Activated naive CD8-positive, alpha-beta T cell treated with anti-CD3 and anti-CD28 coated beads, Interleukin-2, amount 50 U/mL, for 16 hours (primary cell): ENCODE measurements around the gene BORCS5.
"Not testable (repeated sequence)": the region's sequence is repeated elsewhere in the genome, so short reads cannot be mapped to it uniquely, and the experiment has no call there.

Experiments
- DNase-seq: peaks from one replicate; pipeline ENCODE4 v3.0.0-alpha.2; 2020; ENCODE audit warnings: low read depth, low spot score

Gene BORCS5

DNA sequence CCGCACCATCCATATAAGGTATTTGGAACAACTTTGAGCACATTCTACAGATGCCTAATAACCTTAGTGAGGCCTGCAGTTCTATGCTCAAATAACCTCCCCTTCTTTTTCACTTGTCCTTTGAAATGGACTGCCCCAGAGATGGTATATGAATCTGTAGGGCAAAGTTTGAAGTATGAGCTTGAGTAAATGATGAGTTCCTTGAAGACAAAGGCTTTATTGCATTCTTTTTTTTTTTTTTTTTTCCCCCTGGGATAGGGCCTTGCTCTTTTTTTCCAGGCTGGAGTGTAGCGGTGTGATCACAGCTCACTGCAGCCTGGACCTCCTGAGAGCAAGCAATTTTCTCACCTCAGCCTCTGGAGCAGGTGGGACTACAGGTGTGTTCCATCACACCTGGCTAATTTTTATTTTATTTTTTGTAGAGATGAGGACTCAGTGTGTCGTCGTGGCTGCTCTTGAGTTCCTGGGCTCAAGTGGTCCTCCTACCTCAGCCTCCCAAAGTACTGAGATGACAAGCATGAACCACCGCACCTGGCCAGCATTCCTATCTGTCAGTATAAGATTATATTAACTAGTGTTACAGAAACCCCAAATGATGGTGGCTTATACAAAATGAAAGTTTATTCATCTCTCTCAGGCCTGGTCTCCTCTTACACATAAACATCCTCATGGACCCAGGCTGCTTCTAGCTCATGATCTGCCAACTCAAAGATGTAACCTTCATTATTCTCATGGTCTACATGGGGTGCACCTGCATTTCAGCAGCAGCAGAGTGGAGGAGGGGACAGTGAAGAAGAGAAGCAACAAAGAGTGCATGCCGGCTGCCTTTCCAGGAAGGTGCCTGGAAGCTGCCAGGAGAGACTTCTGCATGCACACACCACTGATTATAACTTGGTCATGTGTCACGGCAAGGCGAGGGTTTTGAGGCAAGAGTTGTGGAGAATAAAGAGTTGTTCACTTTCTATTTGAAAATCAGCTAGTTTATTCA, 104.4 kb downstream of the BORCS5 start:
- no peak for DNase-seq

DNA sequence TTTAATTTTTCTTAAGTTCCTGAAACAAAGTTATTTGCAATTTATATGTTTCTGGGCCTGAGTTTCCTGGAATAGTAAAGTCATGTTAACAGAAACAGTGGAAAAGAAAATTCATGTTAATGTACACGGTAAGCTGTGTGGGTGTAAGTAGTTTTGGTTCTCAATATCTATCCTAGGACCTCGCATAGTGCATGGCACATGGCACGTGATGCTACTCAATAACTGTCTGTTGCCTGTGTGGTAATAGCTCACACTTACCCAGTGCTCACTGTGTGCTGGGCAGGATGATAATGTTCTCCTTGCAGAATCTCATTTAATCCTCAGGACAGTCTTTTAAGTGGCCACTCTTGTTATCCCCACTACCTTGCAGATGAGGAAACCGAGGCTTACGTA, 105.0 kb downstream of the BORCS5 start:
- no peak for DNase-seq

DNA sequence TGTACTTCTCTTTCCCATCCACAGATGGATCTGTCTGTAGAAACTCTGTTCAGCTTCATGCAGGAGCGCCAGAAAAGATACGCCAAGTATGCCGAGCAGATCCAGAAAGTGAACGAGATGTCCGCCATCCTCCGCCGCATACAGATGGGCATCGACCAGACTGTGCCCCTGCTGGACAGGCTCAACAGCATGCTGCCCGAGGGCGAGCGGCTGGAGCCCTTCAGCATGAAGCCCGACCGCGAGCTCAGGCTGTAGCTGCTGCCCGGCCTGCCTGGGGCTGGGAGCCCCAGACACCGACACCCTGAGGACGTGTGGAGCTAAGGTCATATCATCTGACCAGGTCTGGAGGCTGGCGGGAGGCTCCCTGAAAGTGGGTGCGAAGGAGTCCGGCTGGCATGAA, 108.6 kb downstream of the BORCS5 start:
- DNase-seq: no peak

DNA sequence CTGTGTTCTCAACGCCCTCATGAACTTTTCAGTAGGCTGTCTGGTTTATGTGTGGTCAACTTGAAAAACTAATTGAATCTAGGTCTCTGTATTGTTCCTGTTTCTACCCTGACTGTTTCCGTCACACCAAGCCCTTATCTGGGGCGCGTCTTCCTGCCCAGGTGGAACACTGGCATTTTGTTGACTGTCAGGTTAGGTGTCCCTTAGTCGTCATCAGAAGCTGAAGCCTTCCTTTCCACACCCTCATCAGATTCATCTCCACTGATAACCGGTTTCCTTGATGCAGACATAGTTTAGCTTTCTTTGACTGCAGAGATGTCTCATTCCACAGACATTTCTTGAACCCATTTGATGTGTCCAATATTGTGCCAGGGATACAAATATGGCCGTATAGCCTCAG, 109.3 kb downstream of the BORCS5 start:
- no peak for DNase-seq

DNA sequence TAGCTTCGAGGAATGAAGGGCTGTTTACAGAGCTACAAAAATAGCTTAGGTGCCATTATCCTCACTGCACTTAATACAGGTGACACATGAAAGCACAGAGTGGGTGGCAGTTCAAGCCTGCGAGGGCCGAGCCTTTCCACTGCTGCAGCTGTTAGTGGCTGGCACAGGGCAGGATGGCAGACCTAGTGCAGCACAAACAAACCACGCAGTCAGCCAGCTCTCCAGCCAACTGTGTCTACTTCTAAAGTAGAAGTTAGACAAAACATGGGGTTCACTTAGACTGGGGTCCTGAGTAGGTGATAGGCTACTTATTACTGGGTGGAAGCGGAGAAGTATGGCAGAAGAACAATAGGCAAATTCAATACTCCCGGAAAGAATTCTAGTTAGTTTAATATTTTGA, 110.4 kb downstream of the BORCS5 start:
- no peak for DNase-seq

DNA sequence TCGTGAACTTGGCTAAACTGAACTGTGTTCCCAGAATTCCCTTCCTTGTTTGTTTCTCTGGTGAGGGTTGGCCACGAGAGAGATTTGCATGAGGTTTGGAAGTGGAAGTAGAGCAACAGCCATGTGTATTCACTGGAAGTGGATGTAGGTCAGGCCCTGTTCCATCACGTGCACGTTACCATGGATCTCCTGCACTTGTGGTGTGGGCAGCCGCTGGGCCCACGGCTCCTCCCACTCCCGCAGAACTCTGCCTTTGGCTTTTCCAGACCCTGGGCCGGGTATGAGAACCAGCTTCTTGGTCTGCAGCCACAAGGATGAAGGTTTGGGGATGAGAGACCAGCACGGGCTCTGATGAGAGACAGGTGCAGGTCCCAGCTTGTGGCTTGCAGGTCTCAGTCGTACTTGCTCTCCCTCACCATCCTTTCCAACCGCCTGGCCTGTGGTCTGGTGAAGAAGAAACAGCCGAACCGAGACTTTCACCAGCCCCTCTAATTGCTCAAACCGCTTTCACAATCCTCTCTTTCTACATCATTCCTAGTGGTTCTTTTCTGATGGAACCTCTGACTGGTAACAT, 110.9 kb downstream of the BORCS5 start:
- DNase-seq: no peak

DNA sequence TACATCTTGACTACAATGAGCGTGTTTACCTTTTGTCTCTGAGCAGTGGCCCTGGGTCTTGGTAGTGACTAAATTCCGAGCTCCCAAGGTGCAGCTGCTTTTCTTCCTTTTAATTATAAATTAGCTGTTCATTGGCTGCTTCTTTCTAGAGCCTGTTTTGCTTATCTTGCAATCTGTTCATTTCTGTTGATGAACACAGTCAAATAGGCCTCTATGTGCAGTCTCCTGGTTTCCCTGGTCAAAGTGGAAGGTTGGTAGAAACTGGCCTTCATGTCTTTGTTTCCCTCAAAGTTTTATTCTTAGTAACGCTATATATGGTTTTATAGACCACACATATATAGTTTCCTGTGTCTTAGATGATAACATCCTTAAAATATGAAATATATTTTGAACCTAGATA, 111.7 kb downstream of the BORCS5 start:
- DNase-seq: no peak

DNA sequence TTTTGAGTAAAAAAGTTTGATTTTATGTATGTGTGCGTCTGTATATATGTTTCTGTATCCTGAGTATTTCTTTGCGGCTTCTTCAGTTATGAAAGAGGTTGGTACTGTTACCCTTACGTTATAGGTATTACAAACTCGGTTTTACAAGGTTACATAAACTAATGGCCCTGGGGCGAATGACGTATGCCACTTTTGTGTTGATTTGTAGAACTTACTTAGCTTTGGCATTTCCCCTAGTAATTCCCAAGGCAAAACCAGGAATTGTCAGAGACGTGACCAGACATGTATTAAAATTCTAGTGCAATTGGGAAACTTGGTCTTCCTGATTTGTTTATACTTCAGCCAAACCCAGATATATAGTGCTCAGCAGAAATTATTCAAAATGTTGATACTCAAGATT, 112.5 kb downstream of the BORCS5 start:
- DNase-seq: no peak

DNA sequence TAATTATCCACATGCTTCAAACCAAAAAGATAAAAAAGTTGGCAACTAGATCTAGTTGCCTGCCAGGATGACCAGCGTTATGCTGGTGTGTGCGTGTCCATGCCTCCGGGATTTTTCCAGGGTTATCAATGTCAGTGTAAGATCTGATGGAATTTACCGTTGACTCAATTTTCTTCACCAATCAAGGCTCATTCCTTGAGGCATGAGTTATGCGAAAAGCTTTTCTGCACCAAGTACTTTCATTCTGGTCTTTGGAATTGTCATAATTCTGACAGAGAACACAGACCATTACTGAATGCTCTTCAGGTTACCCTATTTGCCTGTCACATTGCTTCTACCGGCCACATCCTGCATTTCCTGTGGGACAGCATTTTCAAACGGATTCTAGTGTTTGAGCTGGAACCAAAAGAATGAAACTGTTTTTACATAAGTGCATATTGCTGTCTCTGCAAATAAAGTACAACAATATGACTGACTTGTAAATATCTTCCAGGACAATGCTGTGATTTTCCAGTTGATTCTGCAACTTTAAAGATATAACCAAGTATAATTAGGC, 114.0 kb downstream of the BORCS5 start:
- DNase-seq: no peak

DNA sequence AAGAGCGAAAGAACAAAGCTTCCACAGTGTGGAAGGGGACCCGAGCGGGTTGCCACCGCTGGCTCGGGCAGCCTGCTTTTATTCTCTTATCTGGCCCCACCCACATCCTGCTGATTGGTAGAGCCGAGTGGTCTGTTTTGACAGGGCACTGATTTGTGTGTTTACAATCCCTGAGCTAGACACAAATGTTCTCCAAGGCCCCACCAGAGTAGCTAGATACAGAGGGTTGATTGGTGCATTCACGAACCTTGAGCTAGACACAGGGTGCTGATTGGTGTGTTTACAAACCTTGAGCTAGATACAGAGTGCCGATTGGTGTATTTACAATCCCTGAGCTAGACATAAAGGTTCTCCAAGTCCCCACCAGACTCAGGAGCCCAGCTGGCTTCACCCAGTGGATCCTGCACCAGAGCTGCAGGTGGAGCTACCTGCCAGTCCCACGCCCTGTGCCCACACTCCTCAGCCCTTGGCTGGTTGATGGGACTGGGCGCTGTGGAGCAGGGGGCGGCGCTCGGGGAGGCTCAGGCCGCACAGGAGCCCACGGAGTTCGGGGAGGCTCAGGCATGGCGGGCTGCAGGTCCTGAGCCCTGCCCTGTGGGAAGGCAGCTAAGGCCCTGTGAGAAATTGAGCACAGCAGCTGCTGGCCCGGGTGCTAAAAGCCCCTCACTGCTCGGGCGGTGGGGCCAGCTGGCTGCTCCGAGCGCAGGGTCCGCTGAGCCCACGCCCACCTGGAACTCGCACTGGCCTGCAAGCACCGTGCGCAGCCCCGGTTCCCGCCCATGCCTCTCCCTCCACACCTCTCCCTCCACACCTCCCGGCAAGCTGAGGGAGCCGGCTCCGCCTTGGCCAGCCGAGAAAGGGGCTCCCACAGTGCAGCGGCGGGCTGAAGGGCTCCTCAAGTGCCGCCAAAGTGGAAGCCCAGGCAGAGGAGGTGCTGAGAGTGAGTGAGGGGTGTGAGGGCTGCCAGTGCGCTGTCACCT, 115.4 kb downstream of the BORCS5 start:
- not testable (repeated sequence) for DNase-seq

DNA sequence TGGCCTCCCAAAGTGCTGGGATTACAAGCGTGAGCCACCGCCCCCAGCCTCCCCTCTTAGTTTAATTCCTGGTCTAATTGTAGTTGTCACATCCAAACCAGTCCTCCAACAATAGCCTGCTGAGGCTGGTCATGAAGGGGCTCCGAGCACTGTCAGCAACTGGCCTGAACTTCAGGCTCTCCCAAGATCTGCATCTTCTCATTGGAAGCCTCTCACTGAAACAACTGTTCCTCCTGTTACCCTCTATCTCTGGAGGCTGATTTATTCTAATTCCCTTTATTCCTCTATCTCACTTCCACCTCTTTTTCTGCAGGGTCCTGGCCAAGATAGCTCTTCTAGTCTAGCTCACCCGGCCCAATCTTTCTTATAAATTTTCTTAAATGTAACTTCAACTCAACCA, 116.3 kb downstream of the BORCS5 start:
- no peak for DNase-seq

DNA sequence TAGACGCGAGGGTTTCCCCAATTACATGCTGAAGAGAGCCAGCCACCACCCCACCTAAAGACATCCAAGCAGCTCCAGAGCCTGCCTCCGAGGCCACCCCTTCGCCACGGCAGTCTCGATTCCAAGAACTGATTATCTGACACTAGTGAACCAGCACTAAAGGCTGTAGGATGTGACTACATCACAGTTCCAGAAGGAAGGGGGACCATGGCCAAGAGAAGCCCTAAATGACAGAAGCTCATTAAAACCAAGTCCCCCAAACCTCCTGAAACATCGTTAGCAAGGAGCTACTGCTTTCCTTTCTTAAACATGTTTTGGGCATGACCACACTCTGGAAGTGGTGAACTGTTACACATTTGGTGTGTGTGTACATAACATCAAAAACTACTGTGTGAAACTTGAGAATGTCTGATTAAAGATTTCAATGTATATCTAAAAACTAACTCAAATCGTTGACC, 117.6 kb downstream of the BORCS5 start:
- DNase-seq: no peak

DNA sequence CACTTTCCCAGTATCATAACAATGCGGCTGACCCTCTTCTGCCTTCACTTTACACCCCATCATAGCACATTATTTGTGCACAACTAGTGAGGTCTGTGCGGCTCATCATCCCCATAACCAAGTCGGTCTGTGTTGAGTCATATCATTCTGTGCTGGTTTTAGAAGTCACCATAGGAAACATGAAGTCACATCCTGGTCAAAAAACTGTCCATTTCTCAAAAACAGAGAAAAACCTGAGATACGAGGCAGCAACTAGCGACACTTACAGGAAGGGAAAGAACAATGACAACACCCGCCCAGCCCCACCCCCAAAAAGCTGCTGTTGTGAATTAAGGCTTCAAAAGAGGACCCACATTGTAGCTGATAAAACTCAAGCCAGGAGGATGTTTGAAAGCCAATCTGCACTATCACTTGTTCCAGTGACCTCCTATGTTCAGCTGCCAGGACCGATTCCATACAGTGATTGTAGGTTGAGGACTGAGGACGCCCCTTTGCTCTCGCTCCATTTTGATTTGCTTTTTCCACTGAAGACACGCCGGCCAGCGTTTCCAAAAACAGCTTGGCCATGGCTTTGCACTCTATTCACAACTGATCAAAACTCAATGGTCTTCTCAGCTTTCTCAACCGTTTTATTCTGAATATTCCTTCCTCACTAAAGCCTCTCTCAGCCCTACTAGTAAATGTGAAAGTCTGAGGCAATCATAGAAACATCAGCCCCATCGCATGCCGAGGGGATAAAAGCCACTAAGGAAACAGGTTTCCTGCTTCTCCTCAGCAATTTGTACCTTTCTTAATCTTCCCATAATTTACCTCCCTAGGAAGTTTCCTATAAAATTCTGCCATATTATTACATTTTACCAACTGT, 118.3 kb downstream of the BORCS5 start:
- DNase-seq: no peak

DNA sequence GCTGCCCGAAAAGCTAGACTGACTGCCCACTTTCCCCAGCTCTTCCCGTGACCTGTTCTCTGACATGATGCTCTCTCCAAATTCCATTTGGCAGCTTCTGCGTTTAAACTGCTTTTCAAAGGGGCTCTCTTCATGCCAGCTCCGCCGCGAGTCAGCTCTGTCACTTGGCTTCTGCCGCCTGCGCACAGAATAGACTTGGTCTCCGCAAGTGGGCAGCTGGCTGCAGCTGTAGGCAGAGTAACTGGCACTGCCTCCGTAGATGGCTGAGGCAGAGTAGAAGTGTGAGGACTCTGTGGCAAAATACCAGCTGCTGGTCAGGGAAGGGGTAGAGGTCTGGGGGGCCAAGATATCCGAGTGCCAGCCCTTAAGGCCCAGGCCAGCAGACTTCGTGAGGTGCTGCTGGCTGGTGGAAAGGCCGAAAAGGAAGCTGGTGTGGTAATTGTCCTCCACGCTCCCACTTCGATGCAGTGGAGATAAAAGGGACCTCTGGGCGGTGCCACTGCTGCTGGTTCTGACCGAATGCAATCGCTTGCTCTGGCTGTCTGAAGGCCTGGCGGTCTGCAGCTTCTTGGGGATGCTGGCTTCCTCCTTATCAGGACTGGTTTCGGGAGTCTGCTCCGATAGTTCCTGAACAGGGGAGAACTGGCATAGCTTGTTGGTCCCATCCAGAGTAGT, 120.1 kb downstream of the BORCS5 start:
- DNase-seq: no peak

DNA sequence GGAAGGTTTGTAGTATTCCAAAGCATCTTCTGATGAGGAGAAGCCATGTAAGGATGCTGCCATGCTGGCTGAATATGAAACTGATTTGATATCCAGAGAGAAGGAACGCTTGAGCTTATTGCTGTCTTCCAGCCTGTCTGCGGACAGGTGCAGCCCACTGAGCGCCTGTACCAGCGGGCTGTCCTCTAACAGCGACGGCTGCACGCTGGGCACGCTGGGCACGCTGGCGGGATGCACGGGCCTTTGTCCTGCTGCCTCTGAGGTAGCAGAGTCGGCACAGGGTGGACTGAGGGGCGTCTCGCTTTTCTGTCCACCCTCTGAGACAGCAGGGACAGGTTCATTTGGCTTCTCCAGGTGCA, 120.6 kb downstream of the BORCS5 start:
- DNase-seq: no peak

DNA sequence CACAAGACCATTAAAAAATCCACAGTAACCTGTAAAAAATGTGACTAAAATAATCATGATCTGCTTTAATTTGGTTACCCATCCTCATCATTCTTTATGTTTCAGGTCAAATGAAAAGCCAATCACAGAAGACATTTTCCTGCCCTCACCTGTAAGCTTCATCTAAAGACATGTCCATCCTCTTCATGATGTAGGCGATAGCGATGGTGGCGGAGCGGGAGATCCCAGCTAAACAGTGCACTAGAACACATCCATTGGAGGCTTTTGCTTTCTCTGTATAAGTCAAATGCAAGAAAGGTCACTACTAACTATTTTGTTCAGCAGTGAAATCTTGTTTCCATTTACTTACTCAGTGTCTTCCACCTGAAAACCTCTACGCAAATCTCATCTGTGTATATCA, 123.2 kb downstream of the BORCS5 start:
- DNase-seq: no peak

DNA sequence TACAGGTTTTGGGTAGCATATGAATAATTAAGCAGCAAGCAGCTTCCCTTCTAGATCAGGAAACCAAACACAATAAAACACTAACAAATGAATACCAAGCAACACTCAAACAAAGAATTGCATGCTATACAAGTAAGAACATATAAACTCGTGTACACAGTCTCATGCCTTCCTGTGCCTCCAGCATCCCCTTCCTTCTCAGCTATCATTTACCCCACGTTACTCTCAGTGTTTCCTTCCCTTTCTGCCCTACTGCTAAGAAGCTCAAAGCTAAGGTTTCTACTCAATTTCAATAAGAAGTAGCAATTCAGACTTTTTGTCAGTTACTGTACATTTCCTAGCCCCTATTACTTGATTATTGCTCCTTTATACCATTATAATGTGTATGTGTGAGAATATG, 124.8 kb downstream of the BORCS5 start:
- DNase-seq: no peak

DNA sequence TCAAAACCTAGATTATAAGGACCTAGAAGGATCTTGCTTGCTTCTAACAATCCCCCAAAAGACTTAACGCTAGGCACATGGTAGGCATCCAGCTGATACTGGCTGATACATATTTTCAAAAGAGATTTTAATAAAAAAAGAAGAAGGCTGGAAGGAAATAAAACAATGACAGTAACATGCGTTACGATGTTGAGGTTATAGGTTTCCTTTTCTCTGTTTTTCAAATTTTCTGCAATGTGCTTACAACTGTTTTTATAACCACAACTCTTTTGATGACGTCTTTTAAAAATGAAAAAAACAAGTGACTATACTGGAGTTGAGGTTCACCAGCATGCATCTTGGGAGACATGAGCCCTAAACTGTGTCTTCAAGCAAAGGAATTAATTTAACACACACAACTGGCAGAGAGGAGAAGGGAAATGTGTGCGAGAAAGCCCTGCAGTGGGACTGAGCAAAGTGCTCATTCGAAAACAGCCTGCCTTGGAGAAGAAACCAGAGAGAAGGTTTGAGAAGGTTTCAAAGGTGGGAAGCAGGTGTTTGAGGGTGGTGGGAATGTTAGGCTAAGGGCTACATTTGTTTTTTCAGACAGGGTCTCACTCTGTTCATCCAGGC, 125.4 kb downstream of the BORCS5 start:
- no peak for DNase-seq

DNA sequence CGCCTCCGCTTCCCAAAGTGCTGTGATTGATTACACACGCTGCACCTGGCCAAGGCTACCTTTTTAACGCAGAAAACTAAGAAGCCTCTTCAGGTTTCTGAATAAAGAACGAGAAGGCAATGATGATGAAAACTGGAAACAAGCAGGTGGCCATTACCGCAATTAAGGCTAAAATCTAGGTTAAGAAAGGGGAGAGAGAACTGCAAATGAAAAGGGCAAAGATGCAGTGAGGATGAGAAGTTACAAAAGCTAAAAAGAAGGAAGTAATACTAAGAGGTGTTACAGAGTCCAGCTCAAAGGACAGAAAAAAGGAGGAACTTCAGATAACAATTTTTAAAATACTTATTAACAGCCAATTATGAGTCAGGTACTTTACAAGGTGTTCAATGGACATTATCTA, 126.1 kb downstream of the BORCS5 start:
- no peak for DNase-seq

DNA sequence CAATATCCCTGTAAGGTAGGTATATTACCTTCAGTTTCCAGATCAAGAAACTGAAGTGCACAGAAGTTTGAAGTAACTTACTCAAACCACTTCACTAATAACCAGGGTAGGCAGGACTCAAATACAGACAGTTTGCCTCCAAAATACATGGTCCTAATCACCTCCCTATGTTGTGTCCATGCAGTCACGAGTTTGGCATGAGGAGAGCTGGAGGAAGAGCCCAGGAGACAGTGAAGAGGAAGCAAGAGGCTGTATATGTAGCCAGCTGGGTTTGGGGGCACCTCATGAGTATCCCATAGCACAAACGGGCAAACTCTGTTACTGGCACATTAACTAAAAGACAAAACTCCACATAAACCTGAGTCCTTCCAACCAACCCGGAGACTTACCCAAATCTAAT, 126.6 kb downstream of the BORCS5 start:
- no peak for DNase-seq
